Measurements from ENCODE around the gene PPARG. TPM values are rescaled to one million over a fixed set of nuclear protein-coding genes. Genes with fewer than 3 reads are reported as not detected.

Gene PPARG
- polyA plus RNA-seq, 1 experiment, result 3.5 TPM

DNA sequence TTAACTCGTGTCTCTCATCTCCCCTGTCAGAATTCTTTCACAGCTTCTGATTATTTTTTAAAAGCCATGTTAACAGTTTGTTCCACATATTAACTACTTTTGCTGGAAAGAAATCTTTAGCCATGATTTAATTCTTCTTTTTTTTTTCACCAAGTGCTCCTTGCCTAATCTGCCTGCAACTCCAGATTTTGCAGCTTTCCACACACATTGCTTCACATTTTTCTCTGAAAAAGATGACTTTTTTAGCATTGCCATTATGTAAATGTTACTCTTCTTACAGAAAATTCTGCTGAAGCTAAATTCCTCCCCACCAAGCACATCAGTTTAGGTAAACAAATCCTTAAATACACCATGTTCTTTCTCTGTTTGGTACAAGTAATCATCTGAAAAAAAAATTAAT is 23.4 kb upstream of the PPARG start:
- Histone ChIP-seq H3K4me3 (ENCODE audit: low read depth, low read length) (no peak overlapping the region), H3K36me3 (ENCODE audit: control insufficient read depth, insufficient read depth, low read length) (no peaks in the 10 kb centered on the region), H3K27me3 (ENCODE audit: control insufficient read depth, insufficient read depth, low read length) (no peaks in the 10 kb centered on the region)
- ChIA-PET CTCF (interaction anchor here (0.9 to 1.0 kb wide), 2 partner anchors 8 to 11 kb away, joined by 3 read pairs; no protein-coding TSS in a partner anchor), POLR2A (no interaction called here)
- no peak for DNase-seq (ENCODE audit: low read depth)
- TF ChIP-seq CTCF (IDR thresholded peaks at IDR 0.05; ENCODE audit: insufficient read depth, low read depth, low read length), result no peak

DNA sequence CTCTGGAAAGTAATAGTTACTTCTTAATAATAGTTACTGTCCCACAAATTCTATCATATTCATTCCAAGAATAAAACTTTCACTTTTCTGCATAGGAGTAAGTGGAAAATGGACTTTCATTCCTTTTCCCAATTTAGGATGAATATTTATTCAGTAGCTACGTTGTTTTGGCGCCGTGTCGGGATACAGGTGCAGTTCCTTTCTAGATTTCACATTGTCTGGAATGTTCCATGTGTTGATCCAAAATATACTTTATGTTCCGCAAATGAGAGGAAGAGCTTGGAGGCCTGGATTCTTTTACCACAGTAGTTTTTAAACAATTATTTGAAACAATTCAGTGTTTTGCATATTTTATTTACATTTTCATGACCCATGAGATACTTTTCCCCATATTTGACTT is 22.8 kb upstream of the PPARG start:
- Histone ChIP-seq H3K36me3 (ENCODE audit: control insufficient read depth, insufficient read depth, low read length) (no peaks in the 10 kb centered on the region), H3K4me3 (ENCODE audit: low read depth, low read length) (no peak overlapping the region), H3K27me3 (ENCODE audit: control insufficient read depth, insufficient read depth, low read length) (no peaks in the 10 kb centered on the region)
- ChIA-PET CTCF (interaction anchor here (0.6 to 1.0 kb wide), 3 partner anchors 9 to 146 kb away, joined by 3 read pairs; no protein-coding TSS in a partner anchor), POLR2A (no interaction called here)
- TF ChIP-seq CTCF (IDR thresholded peaks at IDR 0.05; ENCODE audit: insufficient read depth, low read depth, low read length), result no peak
- no peak for DNase-seq (ENCODE audit: low read depth)

DNA sequence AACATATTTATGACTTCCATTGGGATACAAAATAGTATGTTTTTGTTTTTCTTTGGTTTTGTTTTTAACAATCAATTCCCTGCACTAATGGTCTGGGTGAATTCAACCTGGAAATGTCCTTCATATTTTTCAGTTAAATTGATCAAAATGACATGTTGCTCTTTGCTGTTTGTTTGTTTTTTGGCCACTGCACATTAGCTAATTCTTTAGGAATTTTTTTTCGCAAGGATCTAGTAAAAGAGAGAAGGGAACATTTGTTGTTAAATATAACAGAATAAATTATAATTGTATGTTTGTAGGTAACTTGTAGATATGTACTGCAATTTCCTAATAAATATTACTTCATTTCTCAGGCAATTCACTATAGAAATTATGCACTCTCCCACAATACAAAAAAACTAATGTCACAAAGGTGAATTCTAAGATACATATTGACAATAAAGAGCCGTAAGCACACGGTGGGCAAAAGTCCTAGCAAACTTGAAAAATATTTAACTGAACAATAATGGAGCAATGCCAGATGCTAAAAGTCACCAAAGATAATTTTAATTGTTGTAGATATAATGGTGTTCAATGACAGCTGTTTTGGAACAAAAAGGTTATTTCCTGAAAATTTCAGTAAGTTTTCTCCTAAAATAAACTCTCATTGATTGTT is 21.4 kb upstream of the PPARG start:
- POLR2A ChIA-PET, result no interaction called here
- CTCF ChIA-PET, result no interaction called here
- Histone ChIP-seq H3K36me3 (ENCODE audit: control insufficient read depth, insufficient read depth, low read length) (no peaks in the 10 kb centered on the region), H3K27me3 (ENCODE audit: control insufficient read depth, insufficient read depth, low read length) (no peaks in the 10 kb centered on the region), H3K4me3 (ENCODE audit: low read depth, low read length) (no peak overlapping the region)
- DNase-seq (ENCODE audit: low read depth), result no peak
- no peak for TF ChIP-seq CTCF (IDR thresholded peaks at IDR 0.05; ENCODE audit: insufficient read depth, low read depth, low read length)

- no peak overlapping the region for H3K4me3 ChIP-seq (ENCODE audit: low read depth, low read length)
- H3K36me3 ChIP-seq (ENCODE audit: control insufficient read depth, insufficient read depth, low read length), result no peaks in the 10 kb centered on the region
- ChIA-PET CTCF (no interaction called here), POLR2A (no interaction called here)
- H3K27me3 ChIP-seq (ENCODE audit: control insufficient read depth, insufficient read depth, low read length), result no peaks in the 10 kb centered on the region
- no peak for DNase-seq (ENCODE audit: low read depth)
- no peak for TF ChIP-seq CTCF (IDR thresholded peaks at IDR 0.05; ENCODE audit: insufficient read depth, low read depth, low read length)
These were observed 20.7 kb upstream of the PPARG start for GRCh38 chr3:12268049-12268735.

GRCh38 chr3:12270976-12271375 is 17.9 kb upstream of the PPARG start:
- ChIA-PET POLR2A (no interaction called here), CTCF (interaction anchor here (0.5 kb wide), 1 partner anchor 14 kb away, joined by 5 read pairs; no protein-coding TSS in a partner anchor)
- Histone ChIP-seq H3K36me3 (ENCODE audit: control insufficient read depth, insufficient read depth, low read length) (no peaks in the 10 kb centered on the region), H3K27me3 (ENCODE audit: control insufficient read depth, insufficient read depth, low read length) (no peaks in the 10 kb centered on the region), H3K4me3 (ENCODE audit: low read depth, low read length) (no peak overlapping the region)
- DNase-seq (ENCODE audit: low read depth), result no peak
- no peak for TF ChIP-seq CTCF (IDR thresholded peaks at IDR 0.05; ENCODE audit: insufficient read depth, low read depth, low read length)

Data from BJ (cell line).